HUES48 (cell line): ENCODE results near the gene KIFAP3.
"Not testable (repeated sequence)": the region's sequence is repeated elsewhere in the genome, so short reads cannot be mapped to it uniquely, and the experiment has no call there.

Experiments used
- H3K27ac ChIP-seq: one replicate; pipeline ENCODE4 v1.7.0; 2013; ENCODE audit warnings: low read depth, low read length, inconsistent platforms
- H3K27me3 ChIP-seq: 2 replicates; pipeline ENCODE4 v1.6.1; 2013; ENCODE audit warnings: mild to moderate bottlenecking, low read length; ENCODE audit not compliant: control insufficient read depth, insufficient read depth
- H3K36me3 ChIP-seq: 2 replicates; pipeline ENCODE4 v1.6.1; 2013; ENCODE audit warnings: low read length; ENCODE audit not compliant: control insufficient read depth, insufficient read depth
- H3K4me1 ChIP-seq: 2 replicates; pipeline ENCODE4 v1.6.1; 2013; ENCODE audit warnings: mild to moderate bottlenecking, low read length; ENCODE audit not compliant: control insufficient read depth, insufficient read depth
- H3K4me3 ChIP-seq: 2 replicates; pipeline ENCODE4 v1.5.1; 2013; ENCODE audit warnings: mild to moderate bottlenecking, low read depth, low read length
- H3K9ac ChIP-seq: 2 replicates; pipeline ENCODE4 v1.6.1; 2013; ENCODE audit warnings: mild to moderate bottlenecking, low read depth, low read length, moderate library complexity
- H3K9me3 ChIP-seq: 2 replicates; pipeline ENCODE4 v1.6.1; 2013; ENCODE audit warnings: low read length; ENCODE audit not compliant: control insufficient read depth, insufficient read depth

Gene KIFAP3

GRCh38 chr1:170012920-170013319 lies 61.6 kb downstream of the KIFAP3 start:
- Histone ChIP-seq H3K27ac (no peak overlapping the region), H3K36me3 (no peaks in the 10 kb centered on the region), H3K9me3 (no peaks in the 10 kb centered on the region), H3K4me3 (no peak overlapping the region), H3K9ac (no peak overlapping the region), H3K27me3 (no peaks in the 10 kb centered on the region), H3K4me1 (no peaks in the 10 kb centered on the region)

GRCh38 chr1:170010443-170010842 lies 64.1 kb downstream of the KIFAP3 start:
- no peaks in the 10 kb centered on the region for H3K36me3 ChIP-seq
- H3K4me1 ChIP-seq, result no peaks in the 10 kb centered on the region
- no peak overlapping the region for H3K9ac ChIP-seq
- H3K27ac ChIP-seq, result no peak overlapping the region
- H3K4me3 ChIP-seq, result no peak overlapping the region
- no peaks in the 10 kb centered on the region for H3K9me3 ChIP-seq
- H3K27me3 ChIP-seq, result no peaks in the 10 kb centered on the region

GRCh38 chr1:170009551-170009950 lies 64.9 kb downstream of the KIFAP3 start:
- no peaks in the 10 kb centered on the region for H3K36me3 ChIP-seq
- H3K9me3 ChIP-seq, result no peaks in the 10 kb centered on the region
- H3K27me3 ChIP-seq, result no peaks in the 10 kb centered on the region
- H3K4me3 ChIP-seq, result no peak overlapping the region
- H3K9ac ChIP-seq, result no peak overlapping the region
- no peak overlapping the region for H3K27ac ChIP-seq
- H3K4me1 ChIP-seq, result no peaks in the 10 kb centered on the region

DNA sequence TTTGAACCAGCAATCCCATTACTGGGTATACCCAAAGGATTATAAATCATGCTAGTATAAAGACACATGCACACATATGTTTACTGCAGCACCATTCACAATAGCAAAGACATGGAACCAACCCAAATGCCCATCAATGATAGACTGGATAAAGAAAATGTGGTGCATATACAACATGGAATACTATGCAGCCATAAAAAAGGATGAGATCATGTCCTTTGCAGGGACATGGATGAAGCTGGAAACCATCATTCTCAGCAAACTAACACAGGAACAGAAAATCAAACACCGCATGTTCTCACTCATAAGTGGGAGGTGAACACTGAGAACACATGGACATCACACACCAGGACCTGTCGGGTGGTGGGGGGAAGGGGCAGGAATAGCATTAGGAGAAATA lies 65.8 kb downstream of the KIFAP3 start:
- H3K27me3 ChIP-seq, H3K9me3 ChIP-seq, H3K27ac ChIP-seq, H3K4me3 ChIP-seq, H3K9ac ChIP-seq, H3K36me3 ChIP-seq, H3K4me1 ChIP-seq: not testable (repeated sequence)

DNA sequence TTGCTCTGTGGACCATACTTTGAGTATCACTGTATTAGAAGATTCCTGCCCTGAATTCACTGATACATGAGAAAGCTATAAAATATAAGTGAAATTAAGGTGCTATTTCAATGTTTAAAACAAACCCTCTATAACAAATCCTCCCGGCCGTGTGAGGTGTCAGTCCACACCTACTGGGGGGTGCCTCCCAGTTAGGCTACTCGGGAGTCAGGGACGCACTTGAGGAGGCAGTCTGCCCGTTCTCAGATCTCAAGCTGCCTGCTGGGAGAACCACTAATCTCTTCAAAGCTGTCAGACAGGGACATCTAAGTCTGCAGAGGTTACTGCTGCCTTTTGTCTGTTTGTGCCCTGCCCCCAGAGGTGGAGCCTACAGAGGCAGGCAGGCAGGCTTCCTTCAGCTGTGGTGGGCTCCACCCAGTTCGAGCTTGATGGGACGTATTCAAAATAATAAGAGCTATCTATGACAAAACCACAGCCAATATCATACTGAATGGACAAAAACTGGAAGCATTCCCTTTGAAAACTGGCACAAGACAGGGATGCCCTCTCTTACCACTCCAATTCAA lies 71.1 kb downstream of the KIFAP3 start:
- H3K27me3 ChIP-seq, H3K9me3 ChIP-seq, H3K4me3 ChIP-seq, H3K36me3 ChIP-seq, H3K9ac ChIP-seq, H3K4me1 ChIP-seq, H3K27ac ChIP-seq: not testable (repeated sequence)

- Histone ChIP-seq H3K27ac (no peak overlapping the region), H3K4me3 (no peak overlapping the region), H3K9me3 (no peaks in the 10 kb centered on the region), H3K9ac (no peak overlapping the region), H3K36me3 (no peaks in the 10 kb centered on the region), H3K27me3 (peaks cover 4% of the 10 kb centered on the region; the same call in 1 of the 2 replicates), H3K4me1 (no peaks in the 10 kb centered on the region)
These were observed 73.2 kb downstream of the KIFAP3 start for GRCh38 chr1:170001266-170001665.

GRCh38 chr1:169999761-170000160 lies 74.7 kb downstream of the KIFAP3 start:
- Histone ChIP-seq H3K36me3 (no peaks in the 10 kb centered on the region), H3K27ac (no peak overlapping the region), H3K9ac (no peak overlapping the region), H3K4me3 (no peak overlapping the region), H3K4me1 (no peaks in the 10 kb centered on the region), H3K9me3 (no peaks in the 10 kb centered on the region), H3K27me3 (peaks cover 4% of the 10 kb centered on the region; the same call in 1 of the 2 replicates)

DNA sequence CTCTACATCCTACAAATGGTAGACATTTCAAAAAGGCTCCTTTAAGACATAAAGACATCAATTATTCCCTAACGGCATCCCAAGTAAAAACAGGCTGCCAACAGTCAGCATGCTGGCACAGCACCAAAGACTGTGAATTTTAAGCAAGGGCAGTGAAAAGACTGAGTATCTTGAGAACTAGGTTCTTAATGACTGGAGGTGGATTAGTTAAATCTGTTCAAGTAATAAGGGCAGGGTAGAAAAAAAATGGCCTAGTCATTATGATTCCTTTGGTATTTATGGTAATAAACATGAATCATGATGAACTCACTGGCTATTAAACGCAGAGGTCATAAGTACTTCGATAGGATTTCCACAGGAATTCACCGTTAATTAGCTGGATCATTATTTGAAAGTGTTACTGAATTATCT lies 75.2 kb downstream of the KIFAP3 start:
- Histone ChIP-seq H3K4me1 (no peaks in the 10 kb centered on the region), H3K27me3 (peaks cover 4% of the 10 kb centered on the region; the same call in 1 of the 2 replicates), H3K9me3 (no peaks in the 10 kb centered on the region), H3K27ac (no peak overlapping the region), H3K9ac (no peak overlapping the region), H3K4me3 (no peak overlapping the region), H3K36me3 (no peaks in the 10 kb centered on the region)

- Histone ChIP-seq H3K27me3 (no peaks in the 10 kb centered on the region), H3K9ac (no peak overlapping the region), H3K4me1 (no peaks in the 10 kb centered on the region), H3K9me3 (no peaks in the 10 kb centered on the region), H3K4me3 (no peak overlapping the region), H3K36me3 (no peaks in the 10 kb centered on the region), H3K27ac (no peak overlapping the region)
These were observed 78.5 kb downstream of the KIFAP3 start for GRCh38 chr1:169995993-169996392.

GRCh38 chr1:169989246-169989645 lies 85.2 kb downstream of the KIFAP3 start:
- Histone ChIP-seq H3K36me3 (no peaks in the 10 kb centered on the region), H3K9ac (no peak overlapping the region)

GRCh38 chr1:169985757-169986156 lies 88.7 kb downstream of the KIFAP3 start:
- Histone ChIP-seq H3K36me3 (no peaks in the 10 kb centered on the region), H3K27me3 (no peaks in the 10 kb centered on the region), H3K9ac (no peak overlapping the region), H3K4me1 (peaks cover 6% of the 10 kb centered on the region), H3K4me3 (no peak overlapping the region), H3K27ac (no peak overlapping the region), H3K9me3 (no peaks in the 10 kb centered on the region)

More at GRCh38 chr1:169989246-169989645, 85.2 kb downstream of the KIFAP3 start:
- Histone ChIP-seq H3K4me3 (no peak overlapping the region), H3K4me1 (no peaks in the 10 kb centered on the region), H3K9me3 (no peaks in the 10 kb centered on the region), H3K27ac (no peak overlapping the region), H3K27me3 (no peaks in the 10 kb centered on the region)

GRCh38 chr1:169974067-169974466 lies 100.4 kb downstream of the KIFAP3 start:
- Histone ChIP-seq H3K36me3 (no peaks in the 10 kb centered on the region), H3K9ac (no peak overlapping the region), H3K27me3 (no peaks in the 10 kb centered on the region), H3K4me1 (peaks cover 7% of the 10 kb centered on the region), H3K4me3 (no peak overlapping the region), H3K9me3 (no peaks in the 10 kb centered on the region), H3K27ac (no peak overlapping the region)
